ENCODE data around the gene LIMA1.

Gene LIMA1

GRCh38 chr12:50256761-50257160 is 26.6 kb downstream of the LIMA1 start:
- H3K36me3 ChIP-seq (ENCODE audit: control insufficient read depth, low read length): no peaks in the 10 kb centered on the region
- H3K9me2 ChIP-seq (replicated peaks; ENCODE audit: control insufficient read depth, low read length): no peaks in the 10 kb centered on the region
- H3K4me2 ChIP-seq (ENCODE audit: low read length): no peak overlapping the region
- no peaks in the 10 kb centered on the region for H3K27me3 ChIP-seq (ENCODE audit: control insufficient read depth, low read length)
- H4K20me1 ChIP-seq (ENCODE audit: control insufficient read depth, insufficient read depth, low read depth, low read length): no peaks in the 10 kb centered on the region
- no peaks in the 10 kb centered on the region for H3K9me3 ChIP-seq (ENCODE audit: control insufficient read depth, insufficient read depth, low read length)
- H3K4me3 ChIP-seq (ENCODE audit: low read length): no peak overlapping the region
- H3K27ac ChIP-seq (ENCODE audit: low read depth, low read length): no peak overlapping the region
- H3K4me1 ChIP-seq (ENCODE audit: control insufficient read depth, low read length): peaks cover 22% of the 10 kb centered on the region
- TF ChIP-seq EZH2phosphoT487 (IDR thresholded peaks at IDR 0.05; ENCODE audit: borderline replicate concordance, low read length): no peak
- TF ChIP-seq CTCF (IDR thresholded peaks at IDR 0.05; ENCODE audit: low read depth, low read length, poor library complexity, severe bottlenecking): no peak
- H3F3A ChIP-seq (ENCODE audit: control insufficient read depth, insufficient read depth): no peaks in the 10 kb centered on the region
- H3K79me2 ChIP-seq (ENCODE audit: control insufficient read depth, low read length): no peaks in the 10 kb centered on the region

- no peak overlapping the region for H3K4me3 ChIP-seq (ENCODE audit: low read length)
- H3K9me2 ChIP-seq (replicated peaks; ENCODE audit: control insufficient read depth, low read length): no peaks in the 10 kb centered on the region
- no peak overlapping the region for H3K27ac ChIP-seq (ENCODE audit: low read depth, low read length)
- H3K9me3 ChIP-seq (ENCODE audit: control insufficient read depth, insufficient read depth, low read length): no peaks in the 10 kb centered on the region
- H3K36me3 ChIP-seq (ENCODE audit: control insufficient read depth, low read length): no peaks in the 10 kb centered on the region
- H4K20me1 ChIP-seq (ENCODE audit: control insufficient read depth, insufficient read depth, low read depth, low read length): no peaks in the 10 kb centered on the region
- H3K4me1 ChIP-seq (ENCODE audit: control insufficient read depth, low read length): peaks cover 21% of the 10 kb centered on the region
- no peaks in the 10 kb centered on the region for H3K79me2 ChIP-seq (ENCODE audit: control insufficient read depth, low read length)
- no peak for TF ChIP-seq CTCF (IDR thresholded peaks at IDR 0.05; ENCODE audit: low read depth, low read length, poor library complexity, severe bottlenecking)
- TF ChIP-seq EZH2phosphoT487 (IDR thresholded peaks at IDR 0.05; ENCODE audit: borderline replicate concordance, low read length): no peak
- no peaks in the 10 kb centered on the region for H3K27me3 ChIP-seq (ENCODE audit: control insufficient read depth, low read length)
- H3F3A ChIP-seq (ENCODE audit: control insufficient read depth, insufficient read depth): no peaks in the 10 kb centered on the region
- no peak overlapping the region for H3K4me2 ChIP-seq (ENCODE audit: low read length)
Observed at GRCh38 chr12:50252977-50253602, 30.2 kb downstream of the LIMA1 start.

GRCh38 chr12:50251619-50252252 is 31.6 kb downstream of the LIMA1 start:
- Histone ChIP-seq H3K4me2 (ENCODE audit: low read length) (no peak overlapping the region), H4K20me1 (ENCODE audit: control insufficient read depth, insufficient read depth, low read depth, low read length) (no peaks in the 10 kb centered on the region), H3K4me3 (ENCODE audit: low read length) (no peak overlapping the region), H3K9me3 (ENCODE audit: control insufficient read depth, insufficient read depth, low read length) (no peaks in the 10 kb centered on the region), H3K36me3 (ENCODE audit: control insufficient read depth, low read length) (no peaks in the 10 kb centered on the region), H3K27me3 (ENCODE audit: control insufficient read depth, low read length) (no peaks in the 10 kb centered on the region), H3K9me2 (replicated peaks; ENCODE audit: control insufficient read depth, low read length) (no peaks in the 10 kb centered on the region), H3F3A (ENCODE audit: control insufficient read depth, insufficient read depth) (no peaks in the 10 kb centered on the region), H3K4me1 (ENCODE audit: control insufficient read depth, low read length) (peaks cover 10% of the 10 kb centered on the region), H3K27ac (ENCODE audit: low read depth, low read length) (no peak overlapping the region), H3K79me2 (ENCODE audit: control insufficient read depth, low read length) (no peaks in the 10 kb centered on the region)
- TF ChIP-seq CTCF (IDR thresholded peaks at IDR 0.05; ENCODE audit: low read depth, low read length, poor library complexity, severe bottlenecking): no peak
- TF ChIP-seq EZH2phosphoT487 (IDR thresholded peaks at IDR 0.05; ENCODE audit: borderline replicate concordance, low read length): no peak
